ENCODE measurements around the gene MAPK8IP2. TPM values are rescaled to one million over a fixed set of nuclear protein-coding genes. Genes with fewer than 3 reads are reported as not detected.

MAPK8IP2 gene
- total RNA-seq, 1 experiment from 2014 or later = 6.4 TPM

GRCh38 chr22:50622723-50623327 lies 22.2 kb downstream of the MAPK8IP2 start (continued):
- no peak for TF ChIP-seq ATF3 (IDR thresholded peaks at IDR 0.05)
- TF ChIP-seq SP1 (IDR thresholded peaks at IDR 0.05; ENCODE audit: low read depth) = no peak
- TF ChIP-seq, protein P1, sequence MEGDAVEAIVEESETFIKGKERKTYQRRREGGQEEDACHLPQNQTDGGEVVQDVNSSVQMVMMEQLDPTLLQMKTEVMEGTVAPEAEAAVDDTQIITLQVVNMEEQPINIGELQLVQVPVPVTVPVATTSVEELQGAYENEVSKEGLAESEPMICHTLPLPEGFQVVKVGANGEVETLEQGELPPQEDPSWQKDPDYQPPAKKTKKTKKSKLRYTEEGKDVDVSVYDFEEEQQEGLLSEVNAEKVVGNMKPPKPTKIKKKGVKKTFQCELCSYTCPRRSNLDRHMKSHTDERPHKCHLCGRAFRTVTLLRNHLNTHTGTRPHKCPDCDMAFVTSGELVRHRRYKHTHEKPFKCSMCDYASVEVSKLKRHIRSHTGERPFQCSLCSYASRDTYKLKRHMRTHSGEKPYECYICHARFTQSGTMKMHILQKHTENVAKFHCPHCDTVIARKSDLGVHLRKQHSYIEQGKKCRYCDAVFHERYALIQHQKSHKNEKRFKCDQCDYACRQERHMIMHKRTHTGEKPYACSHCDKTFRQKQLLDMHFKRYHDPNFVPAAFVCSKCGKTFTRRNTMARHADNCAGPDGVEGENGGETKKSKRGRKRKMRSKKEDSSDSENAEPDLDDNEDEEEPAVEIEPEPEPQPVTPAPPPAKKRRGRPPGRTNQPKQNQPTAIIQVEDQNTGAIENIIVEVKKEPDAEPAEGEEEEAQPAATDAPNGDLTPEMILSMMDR (IDR thresholded peaks at IDR 0.05 in 2 of 3, conservative IDR thresholded peaks at IDR 0.05 in 1 of 3; ENCODE audit: borderline replicate concordance in 1 of 3, insufficient read depth in 1 of 3, low read depth in 2 of 3, low read length in 2 of 3) = 0 out of 6 replicates have a peak, but pooled peaks of 1 of the 3 experiments have one; percentile 10
- no peak for TF ChIP-seq FOSL1 (IDR thresholded peaks at IDR 0.05; ENCODE audit: low read depth)
- TF ChIP-seq YY1 (IDR thresholded peaks at IDR 0.05; ENCODE audit: extremely low read depth, insufficient replicate concordance, low read depth, low read length) = no peak
- TF ChIP-seq SRF (IDR thresholded peaks at IDR 0.05; ENCODE audit: low read depth) = no peak
- TF ChIP-seq RAD21 (IDR thresholded peaks at IDR 0.05; ENCODE audit: low read depth) = no peak
- TF ChIP-seq, protein P2, sequence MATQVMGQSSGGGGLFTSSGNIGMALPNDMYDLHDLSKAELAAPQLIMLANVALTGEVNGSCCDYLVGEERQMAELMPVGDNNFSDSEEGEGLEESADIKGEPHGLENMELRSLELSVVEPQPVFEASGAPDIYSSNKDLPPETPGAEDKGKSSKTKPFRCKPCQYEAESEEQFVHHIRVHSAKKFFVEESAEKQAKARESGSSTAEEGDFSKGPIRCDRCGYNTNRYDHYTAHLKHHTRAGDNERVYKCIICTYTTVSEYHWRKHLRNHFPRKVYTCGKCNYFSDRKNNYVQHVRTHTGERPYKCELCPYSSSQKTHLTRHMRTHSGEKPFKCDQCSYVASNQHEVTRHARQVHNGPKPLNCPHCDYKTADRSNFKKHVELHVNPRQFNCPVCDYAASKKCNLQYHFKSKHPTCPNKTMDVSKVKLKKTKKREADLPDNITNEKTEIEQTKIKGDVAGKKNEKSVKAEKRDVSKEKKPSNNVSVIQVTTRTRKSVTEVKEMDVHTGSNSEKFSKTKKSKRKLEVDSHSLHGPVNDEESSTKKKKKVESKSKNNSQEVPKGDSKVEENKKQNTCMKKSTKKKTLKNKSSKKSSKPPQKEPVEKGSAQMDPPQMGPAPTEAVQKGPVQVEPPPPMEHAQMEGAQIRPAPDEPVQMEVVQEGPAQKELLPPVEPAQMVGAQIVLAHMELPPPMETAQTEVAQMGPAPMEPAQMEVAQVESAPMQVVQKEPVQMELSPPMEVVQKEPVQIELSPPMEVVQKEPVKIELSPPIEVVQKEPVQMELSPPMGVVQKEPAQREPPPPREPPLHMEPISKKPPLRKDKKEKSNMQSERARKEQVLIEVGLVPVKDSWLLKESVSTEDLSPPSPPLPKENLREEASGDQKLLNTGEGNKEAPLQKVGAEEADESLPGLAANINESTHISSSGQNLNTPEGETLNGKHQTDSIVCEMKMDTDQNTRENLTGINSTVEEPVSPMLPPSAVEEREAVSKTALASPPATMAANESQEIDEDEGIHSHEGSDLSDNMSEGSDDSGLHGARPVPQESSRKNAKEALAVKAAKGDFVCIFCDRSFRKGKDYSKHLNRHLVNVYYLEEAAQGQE (IDR thresholded peaks at IDR 0.05; ENCODE audit: low read depth) = no peak
- TF ChIP-seq ZFX (IDR thresholded peaks at IDR 0.05) = no peak
- TF ChIP-seq ELF1 (IDR thresholded peaks at IDR 0.05; ENCODE audit: borderline replicate concordance, low read depth) = no peak
- no peak for TF ChIP-seq ZNF274 (IDR thresholded peaks at IDR 0.05; ENCODE audit: low read depth, low read length)
- peak; percentile 90 for TF ChIP-seq POLR2A (IDR thresholded peaks at IDR 0.05; ENCODE audit: borderline replicate concordance, extremely low read depth, insufficient read depth, insufficient read length)
